HEK293T (cell line): ENCODE data around the gene MBNL2.

Experiments used
- CTCF ChIA-PET: fragments of 350-600 bp; formaldehyde crosslinking; extraction: SDS; loops from one replicate; lab custom pipeline; 2021; ENCODE audit warnings: antibody characterized with exemption, inconsistent platforms; lab: Yijun Ruan, JAX
- POLR2A ChIA-PET: fragments of 350-600 bp; formaldehyde crosslinking; extraction: SDS; loops from one replicate; lab custom pipeline; 2020; ENCODE audit warnings: antibody characterized with exemption, inconsistent platforms; lab: Yijun Ruan, JAX
- DNase-seq: peaks from one replicate; pipeline ENCODE4 v3.0.0; 2012; ENCODE audit warnings: mixed read lengths; ENCODE audit errors: extremely low spot score
- ARNT ChIP-seq: fragments of 450-650 bp; IDR thresholded peaks from 2 replicates; pipeline ENCODE4 v1.6.1; 2017; ENCODE audit warnings: mild to moderate bottlenecking
- BHLHE40 ChIP-seq: fragments of 450-650 bp; IDR thresholded peaks from 2 replicates; pipeline ENCODE4 v1.6.1; 2016; ENCODE audit warnings: mild to moderate bottlenecking, moderate library complexity, borderline replicate concordance
- CTBP1 ChIP-seq: fragments of 450-650 bp; IDR thresholded peaks from 2 replicates; pipeline ENCODE4 v1.6.1; 2016; ENCODE audit warnings: borderline replicate concordance
- ELF4 ChIP-seq: fragments of 450-650 bp; IDR thresholded peaks from 2 replicates; pipeline ENCODE4 v1.6.1; 2017; ENCODE audit warnings: antibody characterized with exemption
- FOXA1 ChIP-seq: fragments of 450-650 bp; IDR thresholded peaks from 2 replicates; pipeline ENCODE4 v1.6.1; 2016; ENCODE audit warnings: mild to moderate bottlenecking
- FOXK2 ChIP-seq: fragments of 450-650 bp; IDR thresholded peaks from 2 replicates; pipeline ENCODE4 v1.6.1; 2016; ENCODE audit warnings: mild to moderate bottlenecking
- FOXM1 ChIP-seq: fragments of 450-650 bp; IDR thresholded peaks from 2 replicates; pipeline ENCODE4 v1.6.1; 2017; ENCODE audit warnings: mild to moderate bottlenecking, borderline replicate concordance
- HDGF ChIP-seq: fragments of 450-650 bp; IDR thresholded peaks from 2 replicates; pipeline ENCODE4 v1.6.1; 2017; ENCODE audit warnings: antibody characterized with exemption, borderline replicate concordance
- L3MBTL2 ChIP-seq: fragments of 450-650 bp; conservative IDR thresholded peaks from 2 replicates; pipeline ENCODE4 v1.6.1; 2016; ENCODE audit warnings: mild to moderate bottlenecking
- LEF1 ChIP-seq: fragments of 450-650 bp; IDR thresholded peaks from 2 replicates; pipeline ENCODE4 v1.6.1; 2017; ENCODE audit warnings: mild to moderate bottlenecking, borderline replicate concordance
- NFRKB ChIP-seq: fragments of 450-650 bp; IDR thresholded peaks from 2 replicates; pipeline ENCODE4 v1.6.1; 2016; ENCODE audit warnings: mild to moderate bottlenecking, moderate library complexity
- PKNOX1 ChIP-seq: fragments of 450-650 bp; IDR thresholded peaks from 2 replicates; pipeline ENCODE4 v1.6.1; 2016
- SP1 ChIP-seq: fragments of 450-650 bp; IDR thresholded peaks from 2 replicates; pipeline ENCODE4 v1.6.1; 2017
- SUZ12 ChIP-seq: fragments of 450-650 bp; IDR thresholded peaks from 2 replicates; pipeline ENCODE4 v1.6.1; 2016; ENCODE audit warnings: mild to moderate bottlenecking
- TARDBP ChIP-seq: fragments of 450-650 bp; IDR thresholded peaks from 2 replicates; pipeline ENCODE4 v1.6.1; 2016
- ZNF384 ChIP-seq: fragments of 450-650 bp; IDR thresholded peaks from 2 replicates; pipeline ENCODE4 v1.6.1; 2016

MBNL2 gene

GRCh38 chr13:97280478-97280877 lies 58.3 kb downstream of the MBNL2 start:
- ChIA-PET CTCF (no interaction called here), POLR2A (interaction anchor here (1.3 kb wide), 1 partner anchor 20 kb away, joined by 3 read pairs; no protein-coding TSS in a partner anchor)
- no peak for DNase-seq
- TF ChIP-seq L3MBTL2 (no peak), FOXK2 (no peak), NFRKB (no peak), LEF1 (no peak), TARDBP (no peak), FOXM1 (no peak), ELF4 (no peak), FOXA1 (no peak), BHLHE40 (no peak)

DNA sequence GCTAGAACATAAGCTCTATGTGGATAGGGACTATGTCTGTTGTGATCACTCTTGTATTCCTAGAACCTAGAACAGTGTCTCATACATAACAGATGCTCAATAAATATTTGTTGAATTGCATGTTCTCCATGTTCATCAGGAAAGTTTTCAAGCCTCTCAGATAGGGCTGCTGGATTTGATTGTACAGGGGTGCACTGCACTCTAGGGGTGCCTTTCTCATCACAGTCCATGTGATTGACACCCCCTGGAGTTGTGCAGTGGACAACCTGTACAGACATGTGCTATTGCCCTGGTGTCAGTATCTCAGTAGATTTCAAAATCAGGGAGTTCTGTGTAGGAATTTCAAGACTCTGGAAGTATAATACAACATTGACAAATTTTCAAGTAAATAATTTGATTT lies 58.9 kb downstream of the MBNL2 start:
- ChIA-PET POLR2A (no interaction called here), CTCF (no interaction called here)
- TF ChIP-seq BHLHE40 (no peak), ELF4 (no peak), SUZ12 (no peak), TARDBP (no peak), FOXK2 (no peak), L3MBTL2 (no peak), ARNT (no peak), PKNOX1 (no peak), NFRKB (no peak), HDGF (no peak), FOXA1 (no peak), CTBP1 (no peak), ZNF384 (no peak), LEF1 (no peak), FOXM1 (no peak), SP1 (no peak)

DNA sequence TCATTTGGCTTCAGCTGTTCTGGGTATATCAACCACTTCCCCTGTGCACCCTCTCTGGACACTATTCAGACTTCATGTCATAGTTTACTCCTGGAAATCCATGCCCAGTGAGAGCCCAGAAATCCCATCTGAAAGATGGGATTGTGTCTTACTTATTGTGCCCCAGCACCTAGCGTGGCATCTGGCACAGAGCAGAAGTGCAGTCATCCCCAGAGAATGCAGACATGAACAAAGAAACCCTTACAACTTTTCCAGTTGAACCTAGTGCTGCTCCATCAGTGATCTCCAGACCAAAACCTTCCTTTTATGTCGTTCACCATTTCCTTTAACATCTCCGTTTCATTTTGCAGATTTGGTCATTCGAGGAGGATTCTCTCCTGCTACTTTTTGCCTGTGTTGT lies 60.6 kb downstream of the MBNL2 start:
- ChIA-PET CTCF (no interaction called here), POLR2A (no interaction called here)
- TF ChIP-seq ELF4 = no peak
- no peak for TF ChIP-seq TARDBP
- TF ChIP-seq HDGF = no peak
- no peak for TF ChIP-seq FOXM1
- no peak for TF ChIP-seq FOXK2
- no peak for TF ChIP-seq SUZ12
- no peak for TF ChIP-seq NFRKB
- no peak for TF ChIP-seq SP1
- TF ChIP-seq BHLHE40 = no peak
- TF ChIP-seq CTBP1 = no peak
- no peak for TF ChIP-seq ARNT
- no peak for TF ChIP-seq ZNF384
- TF ChIP-seq L3MBTL2 = no peak
- no peak for DNase-seq

More for the DNA sequence above, 58.9 kb downstream of the MBNL2 start:
- DNase-seq = no peak

GRCh38 chr13:97283888-97284287 lies 61.8 kb downstream of the MBNL2 start:
- ChIA-PET CTCF (no interaction called here), POLR2A (no interaction called here)
- no peak for DNase-seq
- TF ChIP-seq LEF1 (no peak), BHLHE40 (no peak), PKNOX1 (no peak), CTBP1 (no peak), SP1 (no peak), SUZ12 (no peak), NFRKB (no peak), TARDBP (no peak), FOXA1 (no peak), ELF4 (no peak), ZNF384 (no peak), L3MBTL2 (no peak), HDGF (no peak), FOXK2 (no peak)

- ChIA-PET CTCF (no interaction called here), POLR2A (no interaction called here)
- DNase-seq = no peak
- TF ChIP-seq ELF4 (no peak), FOXM1 (no peak), CTBP1 (no peak), SUZ12 (no peak), PKNOX1 (no peak), ZNF384 (no peak), FOXK2 (no peak), LEF1 (no peak), HDGF (no peak), BHLHE40 (no peak), ARNT (no peak), NFRKB (no peak), FOXA1 (no peak), SP1 (no peak), TARDBP (no peak), L3MBTL2 (no peak)
Measured at GRCh38 chr13:97284558-97284957, 62.4 kb downstream of the MBNL2 start.
